Gastroesophageal sphincter (tissue), 4 donors: ENCODE results near the gene COTL1. TPM values are rescaled to one million over a fixed set of nuclear protein-coding genes. Genes with fewer than 3 reads are reported as not detected.
A peak's percentile ranks its signal among the peaks of the same experiment; 100 is the strongest.

Experiments used
- ATAC-seq: fragments of 150-250 bp; one replicate; pipeline ENCODE4 v1.9.1; 2016; ENCODE audit warnings: mild to moderate bottlenecking, moderate library complexity
- H3K27ac ChIP-seq, 4 donors: fragments of 200-600 bp; sonication (generic) in 3 of 4; 1 replicate in 3 of 4; 2 replicates in 1 of 4; pipeline ENCODE4 v1.5.1; 2016 to 2019
- H3K27me3 ChIP-seq: fragments of 200-600 bp; sonication (generic); one replicate; pipeline ENCODE4 v1.5.1; 2019
- H3K36me3 ChIP-seq, 2 donors: fragments of 200-600 bp; sonication (generic); one replicate each; pipeline ENCODE4 v1.5.1; 2019; ENCODE audit warnings: control low read depth in 1 of 2
- H3K4me1 ChIP-seq, 3 donors: fragments of 200-600 bp; sonication (generic); 1 replicate in 2 of 3; 2 replicates in 1 of 3; pipeline ENCODE4 v1.5.1; 2016 to 2019; ENCODE audit warnings: control low read depth in 2 of 3
- H3K4me3 ChIP-seq, 2 donors: fragments of 200-600 bp; sonication (generic); one replicate each; pipeline ENCODE4 v1.5.1; 2019; ENCODE audit warnings: mild to moderate bottlenecking in 1 of 2, moderate library complexity in 1 of 2
- H3K9me3 ChIP-seq, 3 donors: fragments of 200-600 bp; sonication (generic); one replicate each; pipeline ENCODE4 v1.5.1; 2017 to 2019; ENCODE audit warnings: control low read depth in 2 of 3
- CTCF ChIP-seq, 4 experiments: fragments of 200-600 bp in 2 of 4; fragments of 450-650 bp in 2 of 4; sonication (generic) in 1 of 4; IDR thresholded peaks; one replicate each; pipeline ENCODE4 v1.5.1; 2017 to 2019; ENCODE audit warnings: antibody characterized with exemption in 4 of 4, mild to moderate bottlenecking in 2 of 4, moderate library complexity in 2 of 4
- EP300 ChIP-seq: sonication (generic); formaldehyde crosslinking; IDR thresholded peaks from one replicate; pipeline ENCODE4 v1.6.1; 2017; ENCODE audit warnings: antibody characterized with exemption, mild to moderate bottlenecking
- POLR2A ChIP-seq, 2 donors: fragments of 450-650 bp; IDR thresholded peaks; one replicate each; pipeline ENCODE4 v1.6.1; 2017; ENCODE audit warnings: antibody characterized with exemption in 2 of 2, mild to moderate bottlenecking in 2 of 2, moderate library complexity in 1 of 2
- POLR2AphosphoS5 ChIP-seq: sonication (generic); formaldehyde crosslinking; IDR thresholded peaks from one replicate; pipeline ENCODE4 v1.6.1; 2017; ENCODE audit warnings: antibody characterized with exemption
- WGBS, 2 donors: methylation state at CpG; one replicate each; pipeline ENCODE4 v1.1.5; 2018; ENCODE audit warnings: low coverage in 1 of 2; 5-methylcytosine and 5-hydroxymethylcytosine counted together
- total RNA-seq, 4 donors: library from RNA; depleted of rRNA; stranded (reverse); fragments of >200 nt; gene quantifications; one replicate each; pipeline ENCODE4 v1.1.0, GENCODE V29; 2016

Gene COTL1
- total RNA-seq, 4 donors from 2014 or later: 13.1 to 46.2 (median 37.3) TPM

- Histone ChIP-seq H3K4me3 (peak overlapping the region in 1 of 2 donors; percentile 74), H3K9me3 (no peaks in the 10 kb centered on the region), H3K27me3 (peaks cover 5% of the 10 kb centered on the region), H3K36me3 (no peaks in the 10 kb centered on the region), H3K4me1 (peaks cover 0 to 60% (median 25%) of the 10 kb centered on the region in 3 donors), H3K27ac (no peak overlapping the region)
- 25 to 57% methylated on average over 6 to 13 of the region's 13 CpGs for WGBS, 2 donors
- TF ChIP-seq CTCF (IDR thresholded peaks at IDR 0.05) (no peak), POLR2A (IDR thresholded peaks at IDR 0.05) (no peak), EP300 (no peak), POLR2AphosphoS5 (no peak)
- no peak for ATAC-seq
Measured at GRCh38 chr16:84616515-84616914, 1.4 kb downstream of the COTL1 start.

GRCh38 chr16:84614968-84615813 lies 2.7 kb downstream of the COTL1 start:
- H3K4me1 ChIP-seq: peaks cover 0 to 68% (median 30%) of the 10 kb centered on the region in 3 donors
- no peak for ATAC-seq
- H3K27me3 ChIP-seq: peaks cover 5% of the 10 kb centered on the region
- no peaks in the 10 kb centered on the region for H3K9me3 ChIP-seq
- no peaks in the 10 kb centered on the region for H3K36me3 ChIP-seq
- 83 to 85% methylated on average over 5 to 8 of the region's 20 CpGs for WGBS, 2 donors
- TF ChIP-seq POLR2A (IDR thresholded peaks at IDR 0.05): no peak
- TF ChIP-seq CTCF (IDR thresholded peaks at IDR 0.05): no peak
- no peak for TF ChIP-seq POLR2AphosphoS5
- no peak for TF ChIP-seq EP300
- no peak overlapping the region for H3K27ac ChIP-seq
- no peak overlapping the region for H3K4me3 ChIP-seq

- peak overlapping the region in 3 of 4 donors; percentile 14 to 31 (median 21) for H3K27ac ChIP-seq
- H3K4me3 ChIP-seq: no peak overlapping the region
- H3K27me3 ChIP-seq: peaks cover 5% of the 10 kb centered on the region
- no peak for ATAC-seq
- peaks cover 0 to 68% (median 30%) of the 10 kb centered on the region in 3 donors for H3K4me1 ChIP-seq
- H3K36me3 ChIP-seq: no peaks in the 10 kb centered on the region
- TF ChIP-seq EP300 (no peak), CTCF (IDR thresholded peaks at IDR 0.05) (no peak), POLR2AphosphoS5 (no peak), POLR2A (IDR thresholded peaks at IDR 0.05) (no peak)
- H3K9me3 ChIP-seq: no peaks in the 10 kb centered on the region
- no CpG with 5 or more reads among the region's 3 CpGs for WGBS, 2 donors
Measured at GRCh38 chr16:84614623-84614967, 3.3 kb downstream of the COTL1 start.

- Histone ChIP-seq H3K4me3 (no peak overlapping the region), H3K27ac (peak overlapping the region in 3 of 4 donors; percentile 14 to 31 (median 21)), H3K4me1 (peaks cover 0 to 68% (median 30%) of the 10 kb centered on the region in 3 donors), H3K27me3 (peaks cover 5% of the 10 kb centered on the region), H3K36me3 (no peaks in the 10 kb centered on the region), H3K9me3 (no peaks in the 10 kb centered on the region)
- no peak for TF ChIP-seq CTCF (IDR thresholded peaks at IDR 0.05)
- TF ChIP-seq POLR2AphosphoS5: no peak
- TF ChIP-seq POLR2A (IDR thresholded peaks at IDR 0.05): no peak
- TF ChIP-seq EP300: no peak
- no peak for ATAC-seq
- WGBS, 2 donors: 14 to 45% methylated on average over 1 to 6 of the region's 12 CpGs
Measured at GRCh38 chr16:84614073-84614459, 3.8 kb downstream of the COTL1 start.
